Heart left ventricle (tissue), 13 donors: ENCODE results near the gene NOS1AP.

ENCODE experiments used
- POLR2A ChIP-seq, 2 donors: fragments of 450-650 bp; IDR thresholded peaks; one replicate each; pipeline ENCODE4 v1.6.1; 2017; ENCODE audit warnings: antibody characterized with exemption in 2 of 2, mild to moderate bottlenecking in 2 of 2, moderate library complexity in 2 of 2
- TF ChIP-seq, protein P1 (sequence below), 12 donors: fragments of 200-600 bp; sonication (generic) in 4 of 12; IDR thresholded peaks; one replicate each; pipeline versions ENCODE4 v1.5.0 to v1.8.0; 2018 to 2022; ENCODE audit warnings: antibody characterized with exemption in 12 of 12, mild to moderate bottlenecking in 5 of 12
- donor health status: ischemic (EF 13 %, LVEDD 7.1; RV severe dilation, severe dysfunction).
- donor health status: DM: no; HTN: yes; CAD: no.
- donor health status: DM: no; HTN: no; CAD: no.
- donor health status: ischemic (EF 25% LVEDD 6.9; RV normal size, moderate dysfunction).
- donor health status: ischemic (EF 25% LVEDD 5.7; RV mildly dilated, moderate dysfunction).
- donor health status: ischemic (EF 35%, LVEDD 5.7; RV mildly dilated, moderate dysfunction).
- donor health status: nonischemic (EF 11% LVEDD 7.7; RV severe dilation, severe dysfunction).
- donor health status: DM: yes; HTN: yes; CAD: no.
- donor health status: PGD.
- donor health status: ischemic (EF 29% LVEDD 5.4; RV normal size, mild dysfunction).
- donor health status: nonischemic (EF 23%, LVEDD 6.1; RV moderate dilation, normal function).

DNA sequence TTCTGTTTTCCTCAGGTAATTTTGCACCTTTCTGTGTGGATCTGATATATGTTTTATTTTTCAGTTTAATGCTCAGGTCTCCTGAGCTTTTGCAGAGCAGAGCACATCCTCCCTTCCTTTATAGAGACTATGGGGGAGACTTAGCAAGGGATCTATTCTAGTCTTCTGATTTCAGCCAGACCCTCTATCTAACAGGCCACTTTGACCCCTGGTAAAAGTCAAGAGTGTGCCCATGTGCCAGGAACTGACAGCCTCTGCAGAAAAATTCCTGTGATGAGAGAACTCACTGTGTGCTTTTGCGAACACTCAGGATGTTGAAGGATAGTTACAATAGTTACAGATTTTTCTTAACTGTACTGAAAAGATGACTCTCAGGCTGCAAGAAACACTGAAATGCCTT lies 123.3 kb downstream of the NOS1AP start:
- TF ChIP-seq, protein P1, sequence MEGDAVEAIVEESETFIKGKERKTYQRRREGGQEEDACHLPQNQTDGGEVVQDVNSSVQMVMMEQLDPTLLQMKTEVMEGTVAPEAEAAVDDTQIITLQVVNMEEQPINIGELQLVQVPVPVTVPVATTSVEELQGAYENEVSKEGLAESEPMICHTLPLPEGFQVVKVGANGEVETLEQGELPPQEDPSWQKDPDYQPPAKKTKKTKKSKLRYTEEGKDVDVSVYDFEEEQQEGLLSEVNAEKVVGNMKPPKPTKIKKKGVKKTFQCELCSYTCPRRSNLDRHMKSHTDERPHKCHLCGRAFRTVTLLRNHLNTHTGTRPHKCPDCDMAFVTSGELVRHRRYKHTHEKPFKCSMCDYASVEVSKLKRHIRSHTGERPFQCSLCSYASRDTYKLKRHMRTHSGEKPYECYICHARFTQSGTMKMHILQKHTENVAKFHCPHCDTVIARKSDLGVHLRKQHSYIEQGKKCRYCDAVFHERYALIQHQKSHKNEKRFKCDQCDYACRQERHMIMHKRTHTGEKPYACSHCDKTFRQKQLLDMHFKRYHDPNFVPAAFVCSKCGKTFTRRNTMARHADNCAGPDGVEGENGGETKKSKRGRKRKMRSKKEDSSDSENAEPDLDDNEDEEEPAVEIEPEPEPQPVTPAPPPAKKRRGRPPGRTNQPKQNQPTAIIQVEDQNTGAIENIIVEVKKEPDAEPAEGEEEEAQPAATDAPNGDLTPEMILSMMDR (IDR thresholded peaks at IDR 0.05): no peak
- TF ChIP-seq POLR2A (IDR thresholded peaks at IDR 0.05): no peak
